Skeletal muscle cell (primary cell): ENCODE measurements around the gene RNF150.

Experiments
- DNase-seq: peaks from one replicate; pipeline ENCODE4 v3.0.0-alpha.2; 2010; ENCODE audit warnings: low read depth
- H3K4me3 ChIP-seq: 2 replicates; pipeline ENCODE4 v1.5.1; 2011; ENCODE audit warnings: low read depth, mild to moderate bottlenecking, control low read depth, low read length, moderate library complexity

Gene RNF150

GRCh38 chr4:141132709-141133145 lies 542 bp downstream of the RNF150 start:
- H3K4me3 ChIP-seq: peak overlapping the region; percentile 80
- DNase-seq: no peak

DNA sequence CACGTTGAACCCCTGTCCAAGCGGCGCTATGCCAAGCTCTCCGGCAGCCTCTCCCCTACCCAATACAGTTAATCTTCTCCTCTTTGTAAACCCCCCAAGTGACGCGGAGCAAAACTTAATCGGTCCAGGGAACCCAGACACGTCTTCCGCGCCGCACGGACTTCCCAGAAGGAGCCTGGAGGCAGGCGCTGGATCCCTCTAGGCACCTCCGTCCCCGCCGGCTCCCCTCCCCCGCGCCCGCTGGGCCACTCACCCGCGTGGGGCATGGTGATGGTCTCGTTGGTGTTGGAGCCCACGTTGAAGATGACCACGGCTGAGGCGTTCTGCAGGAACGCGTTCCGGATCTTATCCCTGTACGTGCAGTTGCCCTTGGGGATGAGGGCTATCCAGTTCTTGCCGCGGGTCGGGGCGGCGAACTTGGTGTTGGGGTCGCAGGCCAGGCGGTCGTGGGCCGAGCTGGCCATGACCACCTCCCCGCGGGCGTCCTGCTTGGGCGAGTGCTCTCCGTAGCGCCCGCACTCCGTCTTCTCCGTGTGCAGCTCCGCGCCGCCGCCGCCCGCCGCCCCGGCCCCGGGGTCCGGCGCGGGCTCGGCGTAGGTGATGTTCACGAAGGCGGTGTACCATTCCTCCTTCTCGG lies 1.1 kb downstream of the RNF150 start:
- H3K4me3 ChIP-seq: peak overlapping the region; percentile 80
- DNase-seq: no peak

- DNase-seq: no peak
- peak overlapping the region; percentile 80 for H3K4me3 ChIP-seq
Measured at GRCh38 chr4:141131723-141132071, 1.6 kb downstream of the RNF150 start.

DNA sequence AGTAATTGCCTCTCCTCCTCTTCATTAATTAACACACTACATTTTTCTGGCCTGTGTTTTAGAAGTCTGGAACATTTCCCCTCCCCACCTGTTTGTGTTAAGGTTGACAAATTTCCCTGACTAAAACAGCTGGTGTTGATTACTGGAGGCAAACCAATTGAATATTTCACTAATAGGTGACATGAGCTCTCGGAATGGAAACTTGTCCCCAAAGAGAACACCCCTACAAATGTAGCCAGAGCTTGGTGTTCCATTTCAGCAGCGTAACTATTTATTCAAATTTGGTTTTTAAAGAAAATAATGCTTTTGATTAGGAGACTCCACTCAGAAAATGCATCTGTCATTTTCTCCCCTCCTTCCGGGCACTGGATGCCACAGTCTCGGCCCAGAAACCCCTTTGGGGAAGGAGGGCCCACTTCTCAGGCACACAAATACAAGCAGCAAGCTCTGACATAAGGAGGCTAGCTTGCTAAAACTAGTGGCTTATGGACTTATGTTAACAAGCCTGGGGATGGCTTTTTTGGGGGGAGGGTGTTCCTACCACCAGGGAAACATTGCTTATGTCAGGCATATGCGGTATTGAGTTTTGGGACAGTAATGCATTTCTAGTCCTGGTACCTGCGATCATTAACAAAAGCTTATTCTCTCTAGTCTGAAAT lies 2.2 kb downstream of the RNF150 start:
- H3K4me3 ChIP-seq: peak overlapping the region; percentile 80

GRCh38 chr4:141127884-141128283 lies 5.4 kb downstream of the RNF150 start:
- no peak overlapping the region for H3K4me3 ChIP-seq
- DNase-seq: no peak

More for the DNA sequence above, 2.2 kb downstream of the RNF150 start:
- DNase-seq: no peak

DNA sequence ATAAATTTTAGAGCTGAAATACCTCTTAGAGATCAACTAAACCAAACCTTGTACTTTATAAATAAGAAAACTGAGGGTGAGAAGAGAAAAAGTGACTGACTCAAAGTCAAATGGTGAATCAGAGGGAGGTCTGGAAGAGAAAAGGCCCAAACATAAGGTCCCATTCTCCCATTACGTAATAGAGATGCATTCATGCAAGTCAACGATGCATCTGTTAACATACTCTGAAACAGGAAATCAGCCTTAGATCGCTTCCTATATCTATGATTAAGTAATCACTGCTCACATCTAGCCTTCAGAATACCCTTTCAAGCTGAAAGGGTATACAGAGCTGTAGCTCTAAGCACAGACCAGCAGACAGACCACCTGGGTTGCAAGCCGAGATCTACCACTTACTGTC lies 6.5 kb downstream of the RNF150 start:
- no peak for DNase-seq
- no peak overlapping the region for H3K4me3 ChIP-seq

DNA sequence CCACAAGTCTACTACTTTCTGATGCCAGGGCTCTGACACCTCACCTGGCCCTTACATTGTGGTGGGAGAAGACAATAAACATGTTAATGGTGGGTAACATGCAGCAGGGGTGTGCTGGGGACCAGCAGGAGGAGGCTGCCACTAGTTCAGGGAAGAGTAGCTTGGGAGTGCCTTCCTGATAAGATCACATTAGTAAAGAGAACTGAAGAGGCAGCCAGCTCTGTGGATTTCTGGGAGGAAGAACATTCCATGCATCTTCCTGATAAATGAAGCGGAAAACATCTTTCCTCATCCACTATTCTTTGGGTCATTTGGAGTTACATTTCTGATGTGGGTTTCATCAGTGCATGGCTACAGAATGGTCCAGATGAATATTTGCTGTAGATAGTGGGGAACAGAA lies 9.0 kb downstream of the RNF150 start:
- DNase-seq: no peak
- H3K4me3 ChIP-seq: no peak overlapping the region

DNA sequence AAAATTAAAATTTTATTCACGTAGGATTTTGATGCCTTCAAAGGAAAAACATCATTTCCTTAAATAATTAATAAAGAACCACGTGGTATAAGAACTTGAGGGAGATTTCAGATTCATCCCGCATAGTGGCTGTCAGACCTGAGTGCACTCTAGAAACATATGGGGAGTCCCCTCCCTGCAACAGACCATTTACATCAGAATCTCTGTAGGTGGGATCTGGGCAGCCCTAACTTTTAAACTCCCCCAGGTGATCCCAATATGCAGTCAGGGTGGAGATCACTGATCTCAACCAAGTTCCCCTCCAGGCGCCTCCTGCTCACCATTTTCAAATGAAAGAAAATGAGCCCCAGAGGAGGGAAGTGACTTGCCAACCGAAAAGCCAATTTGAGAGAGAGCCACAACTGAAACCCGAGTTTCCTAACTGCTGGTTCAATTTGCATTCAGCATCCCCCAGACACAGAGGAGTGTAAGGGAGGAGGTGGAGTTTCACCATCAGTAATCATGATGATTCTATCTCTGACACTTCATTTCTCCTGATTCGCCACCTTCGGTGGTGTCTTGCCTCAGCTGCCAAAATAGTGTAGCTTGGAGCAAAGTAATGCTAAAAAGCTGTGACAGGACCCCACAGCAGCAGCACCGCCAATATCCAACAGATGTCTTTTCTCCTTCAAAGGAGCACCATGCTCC lies 11.4 kb downstream of the RNF150 start:
- no peak overlapping the region for H3K4me3 ChIP-seq
- no peak for DNase-seq

- no peak for DNase-seq
- no peak overlapping the region for H3K4me3 ChIP-seq
Measured at GRCh38 chr4:141121101-141121500, 12.2 kb downstream of the RNF150 start.

DNA sequence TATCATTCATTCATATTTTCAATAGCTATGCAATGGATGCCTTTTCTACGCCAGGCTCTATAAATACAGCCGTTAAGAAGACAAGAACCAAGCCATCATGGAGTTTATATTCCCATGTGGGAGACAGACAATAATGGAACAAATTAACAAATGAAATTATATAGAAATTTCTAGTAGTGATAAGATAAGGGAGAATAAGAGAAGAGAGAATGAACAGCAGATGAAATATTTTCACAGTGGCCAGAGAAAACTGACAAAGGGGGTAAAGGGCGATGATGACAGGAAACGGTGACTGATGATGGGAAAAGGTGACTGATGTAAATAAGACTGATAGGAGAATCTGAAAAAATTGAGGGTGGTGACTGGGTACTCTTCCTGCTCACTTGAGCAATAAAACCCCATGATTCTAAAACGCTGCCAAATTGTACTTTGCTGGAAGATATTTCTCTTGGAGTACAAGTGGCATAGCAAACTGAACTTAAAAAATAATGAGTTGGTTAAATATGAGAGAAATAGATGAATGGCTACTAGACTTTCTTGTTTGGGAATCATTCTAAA lies 13.2 kb downstream of the RNF150 start:
- DNase-seq: no peak
- H3K4me3 ChIP-seq: no peak overlapping the region

- no peak overlapping the region for H3K4me3 ChIP-seq
- DNase-seq: no peak
Measured at GRCh38 chr4:141119071-141119470, 14.2 kb downstream of the RNF150 start.

DNA sequence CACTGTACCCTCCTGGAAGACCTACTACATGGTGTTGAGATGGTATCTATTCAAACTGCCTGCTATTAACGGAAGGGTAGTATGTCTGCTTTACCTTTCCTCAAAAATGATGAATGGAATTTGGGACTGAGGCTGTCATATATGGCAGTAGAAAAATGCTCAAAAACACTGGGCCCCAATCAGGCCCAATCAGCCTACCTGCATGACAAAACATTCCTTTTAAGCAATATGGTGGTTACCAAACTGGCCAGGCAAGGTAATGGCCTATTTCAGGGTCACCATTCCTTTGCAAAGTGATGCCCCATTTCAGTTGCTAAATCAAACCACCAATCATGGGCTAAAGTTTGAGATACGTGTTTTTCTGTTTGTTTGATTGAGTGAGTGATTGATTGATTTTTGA lies 14.9 kb downstream of the RNF150 start:
- no peak overlapping the region for H3K4me3 ChIP-seq
- DNase-seq: no peak

- no peak overlapping the region for H3K4me3 ChIP-seq
- no peak for DNase-seq
Measured at GRCh38 chr4:141117935-141118334, 15.3 kb downstream of the RNF150 start.

DNA sequence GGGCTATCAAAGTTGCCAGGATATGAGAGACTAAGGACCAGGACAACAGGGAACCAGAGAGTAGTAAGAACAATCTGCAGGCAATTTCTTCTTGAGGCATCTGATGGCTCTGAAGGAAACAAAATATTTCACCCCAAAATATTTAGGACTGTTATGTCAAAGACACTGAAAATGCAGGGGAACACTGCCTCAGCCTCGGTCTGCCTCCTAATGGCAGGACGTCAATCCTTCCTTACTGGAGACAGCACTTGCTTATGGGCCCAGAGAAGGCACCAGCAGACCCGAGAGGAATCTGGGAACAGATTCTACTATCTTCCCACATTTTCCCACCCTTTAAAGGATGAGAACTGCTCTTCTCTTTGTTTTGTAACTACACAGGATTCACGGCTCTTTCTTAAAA lies 23.3 kb downstream of the RNF150 start:
- H3K4me3 ChIP-seq: no peak overlapping the region
- no peak for DNase-seq

GRCh38 chr4:141107927-141108326 lies 25.3 kb downstream of the RNF150 start:
- no peak for DNase-seq
- H3K4me3 ChIP-seq: no peak overlapping the region

DNA sequence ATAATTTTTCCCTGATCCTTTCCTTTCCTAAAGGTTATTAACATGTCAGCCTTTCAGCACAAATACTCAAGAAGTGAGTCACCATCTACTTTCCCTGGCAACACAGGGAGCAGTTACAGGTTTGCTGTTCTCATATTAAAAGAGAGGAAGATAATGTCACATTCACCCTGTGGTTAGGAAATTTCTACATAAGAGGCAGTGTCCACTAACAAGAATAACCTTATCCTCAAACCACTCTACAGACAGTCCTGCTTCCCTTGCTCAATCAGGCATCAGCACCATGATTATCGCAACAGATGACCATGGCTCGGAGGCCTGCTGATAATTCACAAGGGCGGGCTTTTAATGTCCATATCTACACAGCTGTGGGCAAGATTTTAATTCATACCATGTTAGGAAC lies 30.9 kb downstream of the RNF150 start:
- no peak overlapping the region for H3K4me3 ChIP-seq
- peak; percentile 63 for DNase-seq

- no peak for DNase-seq
- no peak overlapping the region for H3K4me3 ChIP-seq
Measured at GRCh38 chr4:141101511-141101910, 31.8 kb downstream of the RNF150 start.

DNA sequence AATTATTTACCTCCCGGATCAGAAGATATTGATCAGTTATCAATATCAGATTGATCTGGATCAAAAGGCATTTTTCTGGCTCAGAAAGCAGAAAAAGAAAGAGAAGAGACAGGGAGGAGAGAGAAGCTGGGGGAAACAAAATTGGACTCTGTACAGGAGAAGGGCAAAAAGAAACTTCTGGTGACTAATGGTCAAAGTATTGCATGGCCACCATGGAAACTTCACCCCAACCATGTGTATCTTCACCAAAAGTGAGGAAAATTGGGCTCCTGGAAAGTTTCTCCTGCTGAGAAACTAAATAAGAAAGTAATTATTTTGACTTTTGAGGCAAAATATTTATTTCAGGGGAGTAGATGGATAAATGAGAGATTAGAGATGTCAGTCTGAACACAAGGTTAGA lies 33.9 kb downstream of the RNF150 start:
- DNase-seq: no peak

GRCh38 chr4:141098163-141098562 lies 35.1 kb downstream of the RNF150 start:
- H3K4me3 ChIP-seq: no peak overlapping the region
- DNase-seq: no peak

More for the DNA sequence above, 33.9 kb downstream of the RNF150 start:
- H3K4me3 ChIP-seq: no peak overlapping the region

DNA sequence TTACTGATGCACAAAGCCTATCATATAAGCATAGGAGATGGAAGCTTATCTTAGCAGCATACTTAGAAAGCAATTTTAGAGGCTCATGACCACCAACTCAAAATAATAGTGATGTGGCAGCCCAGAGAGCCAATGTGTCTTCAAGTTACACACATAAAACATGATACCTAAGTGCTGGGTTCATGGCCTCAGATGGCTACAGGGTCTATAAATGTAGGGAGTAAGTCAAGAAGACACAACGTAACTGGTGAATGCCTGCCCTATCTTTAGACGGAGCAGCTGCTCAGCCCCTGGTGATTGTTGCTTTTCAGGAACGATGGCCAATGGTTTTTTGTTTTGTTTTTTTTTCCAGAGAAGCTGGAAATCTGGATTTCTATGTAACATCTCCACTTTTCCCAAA lies 42.8 kb downstream of the RNF150 start:
- DNase-seq: no peak
- H3K4me3 ChIP-seq: no peak overlapping the region
